Erythroblast (primary cell): ENCODE data around the gene ULK4.

Experiments used
- DNase-seq, 2 experiments: peaks; one replicate each; lab custom pipeline; 2025; lab: John Stamatoyannopoulos, UW
- GATA1 ChIP-seq: IDR thresholded peaks from 2 replicates; pipeline ENCODE4 v1.6.1; 2011; ENCODE audit warnings: low read depth, mild to moderate bottlenecking, control low read depth, low read length, moderate library complexity
- POLR2A ChIP-seq: IDR thresholded peaks from 2 replicates; pipeline ENCODE4 v1.6.1; 2011; ENCODE audit warnings: mild to moderate bottlenecking, low read length

The ULK4 gene

GRCh38 chr3:41365973-41366372 is 595.9 kb downstream of the ULK4 start:
- TF ChIP-seq POLR2A (no peak), GATA1 (no peak)
- DNase-seq, result no peak

- TF ChIP-seq POLR2A, result no peak
- no peak for TF ChIP-seq GATA1
- no peak for DNase-seq
These were observed 597.2 kb downstream of the ULK4 start for GRCh38 chr3:41364736-41365135.

- TF ChIP-seq GATA1, result no peak
- DNase-seq, result no peak
These were observed 597.9 kb downstream of the ULK4 start for GRCh38 chr3:41363830-41364523.

GRCh38 chr3:41362638-41363559 is 599.0 kb downstream of the ULK4 start:
- DNase-seq, result no peak
- TF ChIP-seq GATA1 (no peak), POLR2A (no peak)

GRCh38 chr3:41357271-41357670 is 604.6 kb downstream of the ULK4 start:
- TF ChIP-seq GATA1 (no peak), POLR2A (no peak)

GRCh38 chr3:41356775-41357174 is 605.1 kb downstream of the ULK4 start:
- TF ChIP-seq GATA1, result no peak
- no peak for TF ChIP-seq POLR2A

More at GRCh38 chr3:41357271-41357670, 604.6 kb downstream of the ULK4 start:
- no peak for DNase-seq

GRCh38 chr3:41352510-41352909 is 609.4 kb downstream of the ULK4 start:
- no peak for DNase-seq
- no peak for TF ChIP-seq GATA1
- no peak for TF ChIP-seq POLR2A

More at GRCh38 chr3:41356775-41357174, 605.1 kb downstream of the ULK4 start:
- DNase-seq, result no peak

GRCh38 chr3:41350441-41350840 is 611.5 kb downstream of the ULK4 start:
- DNase-seq, result no peak
- TF ChIP-seq POLR2A, result no peak
- no peak for TF ChIP-seq GATA1

GRCh38 chr3:41348401-41348800 is 613.5 kb downstream of the ULK4 start:
- no peak for TF ChIP-seq GATA1
- no peak for TF ChIP-seq POLR2A
- DNase-seq, result no peak

- DNase-seq, result no peak
These were observed 615.1 kb downstream of the ULK4 start for GRCh38 chr3:41346698-41347270.

GRCh38 chr3:41345788-41346187 is 616.1 kb downstream of the ULK4 start:
- DNase-seq, result no peak
- TF ChIP-seq POLR2A (no peak), GATA1 (no peak)

More at GRCh38 chr3:41346698-41347270, 615.1 kb downstream of the ULK4 start:
- TF ChIP-seq GATA1 (no peak), POLR2A (no peak)

- DNase-seq, result no peak
- TF ChIP-seq POLR2A, result no peak
- TF ChIP-seq GATA1, result no peak
These were observed 622.1 kb downstream of the ULK4 start for GRCh38 chr3:41339758-41340157.

GRCh38 chr3:41338276-41338675 is 623.6 kb downstream of the ULK4 start:
- TF ChIP-seq GATA1 (no peak), POLR2A (no peak)
- no peak for DNase-seq

GRCh38 chr3:41334426-41334825 is 627.5 kb downstream of the ULK4 start:
- TF ChIP-seq POLR2A, result no peak
- TF ChIP-seq GATA1, result no peak
- no peak for DNase-seq
